HS-27A (cell line): Measurements from ENCODE around the gene POLD2.
"Not testable (repeated sequence)": the region's sequence is repeated elsewhere in the genome, so short reads cannot be mapped to it uniquely, and the experiment has no call there.

Source experiments
- DNase-seq: peaks from one replicate; pipeline ENCODE4 v3.0.0-alpha.2; 2012; ENCODE audit warnings: low read depth, missing footprints

POLD2 gene

GRCh38 chr7:44123190-44124003 lies at the start of gene POLD2:
Gene POLD2 (minus strand): TSS chr7:44123548. CDS start chr7:44122053, 1,495 bp downstream.
- peak; percentile 72 for DNase-seq

- no peak for DNase-seq
Observed at GRCh38 chr7:44172803-44173424, 49.6 kb upstream of the POLD2 start.

GRCh38 chr7:44172352-44172751 lies 49.0 kb upstream of the POLD2 start:
- no peak for DNase-seq

- not testable (repeated sequence) for DNase-seq
Observed at GRCh38 chr7:44171901-44172300, 48.6 kb upstream of the POLD2 start.

GRCh38 chr7:44167920-44168319 lies 44.6 kb upstream of the POLD2 start:
- DNase-seq = no peak

- peak; percentile 78 for DNase-seq
Observed at GRCh38 chr7:44163591-44163990, 40.2 kb upstream of the POLD2 start.

- no peak for DNase-seq
Observed at GRCh38 chr7:44162785-44163395, 39.5 kb upstream of the POLD2 start.

- no peak for DNase-seq
Observed at GRCh38 chr7:44162179-44162578, 38.8 kb upstream of the POLD2 start.

- no peak for DNase-seq
Observed at GRCh38 chr7:44161371-44161770, 38.0 kb upstream of the POLD2 start.

GRCh38 chr7:44159824-44160630 lies 36.7 kb upstream of the POLD2 start:
- DNase-seq = no peak

- no peak for DNase-seq
Observed at GRCh38 chr7:44158873-44159631, 35.7 kb upstream of the POLD2 start.

- DNase-seq = no peak
Observed at GRCh38 chr7:44158096-44158872, 34.9 kb upstream of the POLD2 start.

GRCh38 chr7:44157116-44158080 lies 34.0 kb upstream of the POLD2 start:
- DNase-seq = no peak

GRCh38 chr7:44156453-44157010 lies 33.2 kb upstream of the POLD2 start:
- no peak for DNase-seq

GRCh38 chr7:44155191-44156185 lies 32.1 kb upstream of the POLD2 start:
- DNase-seq = no peak

GRCh38 chr7:44154703-44155102 lies 31.4 kb upstream of the POLD2 start:
- no peak for DNase-seq

- DNase-seq = no peak
Observed at GRCh38 chr7:44153948-44154335, 30.6 kb upstream of the POLD2 start.
